Prostate gland (tissue), 2 donors: Measurements from ENCODE around the gene CYP46A1. TPM values are rescaled to one million over a fixed set of nuclear protein-coding genes. Genes with fewer than 3 reads are reported as not detected.

ENCODE experiments used
- DNase-seq: peaks from one replicate; pipeline ENCODE4 v3.0.0-alpha.2; 2019; ENCODE audit warnings: low spot score
- H3K27ac ChIP-seq, 2 donors: fragments of 200-600 bp; sonication (generic); 2 replicates each; pipeline ENCODE4 v1.5.1; 2017 to 2019
- H3K27me3 ChIP-seq: fragments of 200-600 bp; sonication (generic); replicated peaks from 2 replicates; pipeline ENCODE4 v1.5.1; 2019; ENCODE audit not compliant: insufficient read depth
- H3K36me3 ChIP-seq, 2 donors: fragments of 200-600 bp; sonication (generic); 1 replicate in 1 of 2; 2 replicates in 1 of 2; pipeline versions ENCODE4 v1.5.1 to v1.8.1; 2017 to 2019
- H3K4me1 ChIP-seq: fragments of 200-600 bp; sonication (generic); replicated peaks from 2 replicates; pipeline ENCODE4 v1.5.1; 2019
- H3K4me3 ChIP-seq, 2 donors: fragments of 200-600 bp; sonication (generic); 2 replicates each; pipeline ENCODE4 v1.5.1; 2017 to 2019
- H3K9me3 ChIP-seq: fragments of 200-600 bp; sonication (generic); 2 replicates; pipeline ENCODE4 v1.5.1; 2017
- POLR2A ChIP-seq: fragments of 450-650 bp; IDR thresholded peaks from one replicate; pipeline ENCODE4 v1.6.1; 2016; ENCODE audit warnings: antibody characterized with exemption, mild to moderate bottlenecking
- POLR2AphosphoS5 ChIP-seq: sonication (generic); formaldehyde crosslinking; IDR thresholded peaks from one replicate; pipeline ENCODE4 v1.6.1; 2017; ENCODE audit warnings: antibody characterized with exemption
- WGBS: methylation state at CpG from one replicate; pipeline ENCODE4 v1.1.5; 2018; 5-methylcytosine and 5-hydroxymethylcytosine counted together
- intact Hi-C: fragments of 100-400 bp; cut with DNase I; formaldehyde crosslinking; loops from one replicate; pipeline ENCODE4 v1.14.2; 2022
- total RNA-seq, 2 donors: library from RNA; depleted of rRNA; stranded (reverse); fragments of >200 nt; gene quantifications; one replicate each; pipeline ENCODE4 v1.1.0, GENCODE V29; 2016
- TF ChIP-seq, protein P1 (sequence below), 4 experiments: fragments of 200-600 bp in 2 of 4; fragments of 450-650 bp in 2 of 4; sonication (generic) in 2 of 4; IDR thresholded peaks; 1 replicate in 3 of 4; 2 replicates in 1 of 4; pipeline ENCODE4 v1.5.1; 2016 to 2019; ENCODE audit warnings: antibody characterized with exemption in 4 of 4, mild to moderate bottlenecking in 2 of 4, moderate library complexity in 2 of 4

Gene CYP46A1
- total RNA-seq, 2 donors from 2014 or later, result 0.46 to 6.5 TPM

DNA sequence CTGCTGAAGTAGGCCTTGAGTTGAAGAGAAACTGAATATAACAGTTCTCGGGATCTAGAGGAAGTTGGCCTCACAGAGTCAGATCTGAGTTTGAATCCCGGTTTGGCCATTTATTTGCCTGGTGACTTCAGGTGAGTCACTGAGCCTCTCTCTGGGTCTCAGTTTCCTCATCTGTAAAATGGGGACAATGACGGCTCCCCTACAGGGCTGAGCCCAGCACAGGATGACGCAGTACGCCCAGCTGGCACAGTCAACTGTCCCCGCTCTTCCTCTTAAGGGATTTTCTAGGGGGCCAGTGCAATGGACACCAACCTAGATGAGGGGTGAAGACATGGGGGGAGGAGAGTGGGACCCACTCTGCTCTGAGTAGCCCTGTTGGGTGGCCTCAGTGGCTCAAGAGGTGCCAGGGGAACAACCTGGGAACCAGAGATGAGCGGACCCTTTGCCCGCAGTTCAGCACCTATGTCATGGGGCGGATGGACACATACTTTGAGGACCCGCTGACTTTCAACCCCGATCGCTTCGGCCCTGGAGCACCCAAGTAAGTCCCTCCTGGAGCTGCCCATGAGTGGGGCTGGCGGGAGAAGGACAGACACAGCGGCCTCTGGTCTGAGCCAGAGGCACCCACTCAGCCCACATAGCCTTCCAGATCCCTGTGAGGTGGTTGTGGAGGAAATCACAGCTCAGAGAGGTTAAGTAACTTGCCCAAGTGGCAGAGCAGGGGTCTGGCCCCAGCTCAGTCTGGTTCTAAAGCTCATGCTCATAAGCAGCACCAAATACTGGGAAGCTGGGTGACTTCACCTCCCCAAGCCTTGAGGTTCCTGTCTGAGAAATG lies 41.1 kb downstream of the CYP46A1 start:
- Histone ChIP-seq H3K4me1 (no peaks in the 10 kb centered on the region), H3K27ac (no peak overlapping the region), H3K27me3 (no peaks in the 10 kb centered on the region), H3K9me3 (no peaks in the 10 kb centered on the region), H3K36me3 (no peaks in the 10 kb centered on the region), H3K4me3 (no peak overlapping the region)
- no peak for TF ChIP-seq POLR2A
- no peak for TF ChIP-seq POLR2AphosphoS5
- TF ChIP-seq, protein P1, sequence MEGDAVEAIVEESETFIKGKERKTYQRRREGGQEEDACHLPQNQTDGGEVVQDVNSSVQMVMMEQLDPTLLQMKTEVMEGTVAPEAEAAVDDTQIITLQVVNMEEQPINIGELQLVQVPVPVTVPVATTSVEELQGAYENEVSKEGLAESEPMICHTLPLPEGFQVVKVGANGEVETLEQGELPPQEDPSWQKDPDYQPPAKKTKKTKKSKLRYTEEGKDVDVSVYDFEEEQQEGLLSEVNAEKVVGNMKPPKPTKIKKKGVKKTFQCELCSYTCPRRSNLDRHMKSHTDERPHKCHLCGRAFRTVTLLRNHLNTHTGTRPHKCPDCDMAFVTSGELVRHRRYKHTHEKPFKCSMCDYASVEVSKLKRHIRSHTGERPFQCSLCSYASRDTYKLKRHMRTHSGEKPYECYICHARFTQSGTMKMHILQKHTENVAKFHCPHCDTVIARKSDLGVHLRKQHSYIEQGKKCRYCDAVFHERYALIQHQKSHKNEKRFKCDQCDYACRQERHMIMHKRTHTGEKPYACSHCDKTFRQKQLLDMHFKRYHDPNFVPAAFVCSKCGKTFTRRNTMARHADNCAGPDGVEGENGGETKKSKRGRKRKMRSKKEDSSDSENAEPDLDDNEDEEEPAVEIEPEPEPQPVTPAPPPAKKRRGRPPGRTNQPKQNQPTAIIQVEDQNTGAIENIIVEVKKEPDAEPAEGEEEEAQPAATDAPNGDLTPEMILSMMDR (IDR thresholded peaks at IDR 0.05), result no peak
- 96% methylated on average over 7 of the region's 15 CpGs for WGBS
- intact Hi-C loops, result no loop called here
- DNase-seq, result no peak

DNA sequence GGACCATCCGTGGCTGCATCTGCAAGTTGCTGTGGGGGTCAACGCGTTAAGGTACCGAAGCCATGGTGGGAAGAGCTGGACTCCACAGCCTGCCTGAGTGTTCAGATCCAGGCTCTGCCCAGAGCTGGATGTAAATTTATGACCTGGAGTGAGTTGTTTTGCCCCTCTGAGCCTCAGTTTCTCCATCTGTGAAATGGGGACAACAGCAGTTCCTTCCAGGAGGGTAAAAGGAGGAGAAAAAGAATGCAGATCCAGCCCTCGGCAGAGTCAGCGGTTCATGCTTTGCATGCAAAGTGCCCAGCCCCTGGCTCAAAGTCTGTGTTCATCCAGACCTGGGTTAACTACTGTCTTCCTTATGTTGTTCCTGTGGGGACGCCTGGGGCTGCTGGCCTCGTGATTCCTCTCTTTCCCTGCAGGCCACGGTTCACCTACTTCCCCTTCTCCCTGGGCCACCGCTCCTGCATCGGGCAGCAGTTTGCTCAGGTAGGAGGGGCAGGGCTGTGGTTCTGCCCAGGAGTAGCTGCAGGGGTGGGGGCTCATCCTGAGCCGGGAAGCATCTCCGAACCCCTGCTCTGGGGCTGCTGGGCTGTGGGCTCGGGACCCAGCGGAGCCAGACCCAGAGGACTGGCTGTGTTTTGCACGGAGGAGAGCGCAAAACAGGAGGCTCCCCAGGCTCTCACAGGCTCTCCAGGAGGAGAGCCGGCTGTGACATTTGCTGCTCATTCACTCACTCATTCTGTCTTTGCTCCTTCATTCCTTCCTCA lies 41.9 kb downstream of the CYP46A1 start:
- no peak overlapping the region for H3K27ac ChIP-seq
- no peaks in the 10 kb centered on the region for H3K36me3 ChIP-seq
- H3K4me1 ChIP-seq, result no peaks in the 10 kb centered on the region
- intact Hi-C loops, result no loop called here
- H3K27me3 ChIP-seq, result no peaks in the 10 kb centered on the region
- WGBS, result 59% methylated on average over 18 of the region's 18 CpGs
- TF ChIP-seq, protein P1 (IDR thresholded peaks at IDR 0.05), result no peak
- H3K9me3 ChIP-seq, result no peaks in the 10 kb centered on the region
- H3K4me3 ChIP-seq, result no peak overlapping the region
- no peak for DNase-seq

DNA sequence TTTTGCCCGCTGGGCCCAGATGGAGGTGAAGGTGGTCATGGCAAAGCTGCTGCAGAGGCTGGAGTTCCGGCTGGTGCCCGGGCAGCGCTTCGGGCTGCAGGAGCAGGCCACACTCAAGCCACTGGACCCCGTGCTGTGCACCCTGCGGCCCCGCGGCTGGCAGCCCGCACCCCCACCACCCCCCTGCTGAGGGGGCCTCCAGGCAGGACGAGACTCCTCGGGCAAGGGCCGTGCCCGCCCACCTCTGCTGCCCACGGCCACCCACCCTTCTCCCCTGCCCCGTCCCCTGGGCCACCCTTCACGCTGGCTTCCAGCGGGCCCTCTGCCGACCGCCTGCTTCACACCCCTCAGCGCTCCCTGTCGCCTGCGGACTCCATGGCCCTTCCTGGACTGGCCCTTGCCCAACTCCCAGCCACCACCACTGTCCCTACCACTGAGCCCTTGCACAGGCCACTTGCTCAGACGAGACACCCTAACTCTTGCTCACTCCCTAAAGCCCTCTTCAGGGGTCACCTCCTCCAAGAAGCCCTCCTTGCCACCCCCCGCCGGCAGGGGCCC lies 42.5 kb downstream of the CYP46A1 start:
- Histone ChIP-seq H3K4me3 (no peak overlapping the region), H3K36me3 (no peaks in the 10 kb centered on the region), H3K4me1 (no peaks in the 10 kb centered on the region), H3K27me3 (no peaks in the 10 kb centered on the region), H3K9me3 (no peaks in the 10 kb centered on the region), H3K27ac (no peak overlapping the region)
- intact Hi-C loops, result no loop called here
- no peak for DNase-seq
- TF ChIP-seq POLR2AphosphoS5, result no peak
- TF ChIP-seq, protein P1 (IDR thresholded peaks at IDR 0.05), result no peak
- no peak for TF ChIP-seq POLR2A
- 77% methylated on average over 26 of the region's 26 CpGs for WGBS

DNA sequence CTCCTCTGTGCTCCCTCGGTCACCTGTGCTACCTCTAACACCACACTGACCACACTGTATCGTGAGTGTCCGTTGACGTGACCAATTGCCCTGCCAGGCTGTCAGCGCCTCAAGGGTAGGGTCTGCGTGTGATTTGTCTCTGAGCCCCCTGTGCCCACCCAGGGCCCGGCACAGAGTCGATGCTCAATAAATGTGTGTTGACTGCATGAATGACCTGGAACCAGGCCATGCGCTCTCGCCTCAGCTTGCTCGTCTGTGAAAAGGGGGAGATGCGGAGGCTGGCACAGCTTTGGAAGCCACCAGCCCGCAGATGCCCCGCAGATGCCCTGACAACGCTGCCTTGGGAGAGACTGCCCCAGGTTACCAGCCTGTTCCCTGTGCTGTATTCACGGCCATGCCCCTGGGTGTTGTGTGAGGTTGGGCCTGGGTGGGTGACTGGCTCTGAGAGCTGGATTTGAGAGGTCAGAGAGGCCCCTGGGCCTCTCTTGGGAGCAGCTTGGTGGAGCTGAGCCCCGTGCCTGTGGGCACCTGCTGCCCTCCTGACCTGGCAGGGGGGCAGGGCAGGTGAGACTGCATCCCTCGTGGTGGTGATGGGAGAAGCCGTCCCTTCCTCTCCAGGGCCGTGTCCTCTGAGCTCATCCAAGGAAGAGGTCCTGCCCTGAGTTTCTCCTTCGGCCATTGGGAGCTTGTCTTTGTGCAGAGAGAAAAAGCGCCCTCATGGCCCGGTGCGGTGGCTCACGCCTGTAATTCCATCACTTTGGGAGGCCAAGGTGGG lies 43.2 kb downstream of the CYP46A1 start:
- no peak for DNase-seq
- H3K36me3 ChIP-seq, result no peaks in the 10 kb centered on the region
- WGBS, result 81% methylated on average over 23 of the region's 25 CpGs
- H3K4me3 ChIP-seq, result no peak overlapping the region
- no peaks in the 10 kb centered on the region for H3K27me3 ChIP-seq
- TF ChIP-seq POLR2A (no peak), POLR2AphosphoS5 (no peak)
- TF ChIP-seq, protein P1 (IDR thresholded peaks at IDR 0.05), result no peak
- H3K9me3 ChIP-seq, result no peaks in the 10 kb centered on the region
- H3K27ac ChIP-seq, result no peak overlapping the region
- intact Hi-C loops, result no loop called here
- no peaks in the 10 kb centered on the region for H3K4me1 ChIP-seq
